Stimulated activated CD4-positive, alpha-beta T cell treated with anti-CD3 and anti-CD28 coated beads, Interleukin-12 subunit alpha, Interleukin-12 subunit beta, amount 100 ng/mL, for 24 hours (primary cell): ENCODE data around the gene GAA.

Source experiments
- DNase-seq, 2 experiments: peaks; one replicate each; pipeline ENCODE4 v3.0.0-alpha.2; 2020; ENCODE audit warnings: low read depth in 2 of 2

GAA gene

GRCh38 chr17:80117491-80118401 lies 16.4 kb downstream of the GAA start:
- DNase-seq, result no peak

DNA sequence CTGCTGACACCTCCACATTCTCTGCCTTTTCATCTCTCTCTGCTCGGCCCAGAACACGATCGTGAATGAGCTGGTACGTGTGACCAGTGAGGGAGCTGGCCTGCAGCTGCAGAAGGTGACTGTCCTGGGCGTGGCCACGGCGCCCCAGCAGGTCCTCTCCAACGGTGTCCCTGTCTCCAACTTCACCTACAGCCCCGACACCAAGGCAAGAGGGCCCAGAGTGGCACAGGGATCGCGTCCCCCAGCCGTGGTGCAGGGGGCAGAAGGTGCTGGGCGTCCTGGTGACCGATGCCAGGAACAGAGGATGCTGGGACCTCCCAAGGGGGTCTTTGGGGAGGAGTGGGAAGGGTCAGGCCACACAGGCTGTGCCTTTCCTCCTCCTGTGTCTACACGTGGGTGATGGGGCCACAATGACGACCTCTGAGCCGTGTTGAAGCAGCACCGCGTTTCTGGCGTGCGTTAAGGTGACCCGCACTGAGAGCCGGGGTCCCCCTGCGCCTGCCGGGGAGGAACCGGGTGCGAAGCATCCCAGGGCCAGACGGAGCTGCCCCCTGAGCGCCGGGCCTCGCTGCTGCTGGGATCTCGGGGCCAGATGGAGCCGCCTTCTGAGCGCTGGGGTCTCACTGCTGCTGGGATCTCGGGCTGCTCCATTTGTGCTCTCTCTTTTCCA lies 17.4 kb downstream of the GAA start:
- DNase-seq, result no peak

DNA sequence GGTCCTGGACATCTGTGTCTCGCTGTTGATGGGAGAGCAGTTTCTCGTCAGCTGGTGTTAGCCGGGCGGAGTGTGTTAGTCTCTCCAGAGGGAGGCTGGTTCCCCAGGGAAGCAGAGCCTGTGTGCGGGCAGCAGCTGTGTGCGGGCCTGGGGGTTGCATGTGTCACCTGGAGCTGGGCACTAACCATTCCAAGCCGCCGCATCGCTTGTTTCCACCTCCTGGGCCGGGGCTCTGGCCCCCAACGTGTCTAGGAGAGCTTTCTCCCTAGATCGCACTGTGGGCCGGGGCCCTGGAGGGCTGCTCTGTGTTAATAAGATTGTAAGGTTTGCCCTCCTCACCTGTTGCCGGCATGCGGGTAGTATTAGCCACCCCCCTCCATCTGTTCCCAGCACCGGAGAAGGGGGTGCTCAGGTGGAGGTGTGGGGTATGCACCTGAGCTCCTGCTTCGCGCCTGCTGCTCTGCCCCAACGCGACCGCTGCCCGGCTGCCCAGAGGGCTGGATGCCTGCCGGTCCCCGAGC lies 17.9 kb downstream of the GAA start:
- DNase-seq, result no peak

- DNase-seq, result no peak
Observed at GRCh38 chr17:80119839-80120238, 18.5 kb downstream of the GAA start.

GRCh38 chr17:80122026-80122575 lies 20.7 kb downstream of the GAA start:
- no peak for DNase-seq

GRCh38 chr17:80122926-80123505 lies 21.6 kb downstream of the GAA start:
- no peak for DNase-seq

DNA sequence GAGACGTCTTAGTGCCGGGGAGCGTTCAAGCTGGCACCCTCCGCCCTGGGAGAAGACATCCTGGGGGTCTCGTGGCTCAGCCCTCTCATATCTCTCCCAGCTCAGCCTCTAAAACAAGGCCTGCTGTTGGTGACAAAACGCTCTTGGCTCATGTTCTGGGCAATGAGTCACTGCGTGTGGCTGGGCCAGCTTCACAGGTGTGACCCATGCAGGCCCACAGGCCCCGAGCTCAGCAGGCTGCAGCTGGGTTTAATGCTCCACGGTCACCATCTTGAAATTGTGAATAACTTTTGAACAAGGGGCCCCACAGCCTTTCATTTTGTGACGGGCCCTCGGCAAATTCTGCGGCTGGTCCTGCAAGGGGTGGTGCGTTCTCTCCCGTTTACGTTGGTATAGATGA lies 22.4 kb downstream of the GAA start:
- no peak for DNase-seq

DNA sequence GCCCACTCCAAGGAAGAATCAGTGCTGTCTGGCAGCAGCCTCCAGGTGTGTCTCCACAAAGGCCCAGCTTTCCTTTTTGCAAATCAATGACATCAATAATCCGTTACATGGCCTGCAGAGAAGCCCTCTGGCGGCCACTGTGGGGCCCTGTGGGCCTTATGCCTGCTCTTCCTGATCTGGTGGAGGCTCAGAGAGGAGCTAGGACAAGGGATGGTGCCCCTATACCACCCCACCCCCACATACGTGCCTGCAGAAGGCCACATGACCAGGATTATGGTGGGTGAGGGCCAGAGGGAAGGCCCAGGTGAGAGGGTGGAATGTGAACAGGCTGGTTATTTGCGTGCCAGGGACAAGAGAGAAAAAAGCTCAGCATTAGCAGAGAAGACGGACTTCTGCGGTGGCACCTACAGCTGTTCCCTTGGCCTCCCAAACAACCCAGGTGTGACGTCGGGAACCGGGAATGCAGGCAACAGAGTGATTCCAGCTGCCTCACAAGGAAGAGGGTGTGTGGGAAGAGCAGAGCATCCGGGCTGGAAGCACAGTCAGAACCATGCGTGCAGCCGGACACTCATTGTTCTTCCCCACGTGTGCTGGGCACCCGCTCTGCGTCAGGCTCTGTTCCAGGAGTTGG lies 23.1 kb downstream of the GAA start:
- DNase-seq, result no peak

DNA sequence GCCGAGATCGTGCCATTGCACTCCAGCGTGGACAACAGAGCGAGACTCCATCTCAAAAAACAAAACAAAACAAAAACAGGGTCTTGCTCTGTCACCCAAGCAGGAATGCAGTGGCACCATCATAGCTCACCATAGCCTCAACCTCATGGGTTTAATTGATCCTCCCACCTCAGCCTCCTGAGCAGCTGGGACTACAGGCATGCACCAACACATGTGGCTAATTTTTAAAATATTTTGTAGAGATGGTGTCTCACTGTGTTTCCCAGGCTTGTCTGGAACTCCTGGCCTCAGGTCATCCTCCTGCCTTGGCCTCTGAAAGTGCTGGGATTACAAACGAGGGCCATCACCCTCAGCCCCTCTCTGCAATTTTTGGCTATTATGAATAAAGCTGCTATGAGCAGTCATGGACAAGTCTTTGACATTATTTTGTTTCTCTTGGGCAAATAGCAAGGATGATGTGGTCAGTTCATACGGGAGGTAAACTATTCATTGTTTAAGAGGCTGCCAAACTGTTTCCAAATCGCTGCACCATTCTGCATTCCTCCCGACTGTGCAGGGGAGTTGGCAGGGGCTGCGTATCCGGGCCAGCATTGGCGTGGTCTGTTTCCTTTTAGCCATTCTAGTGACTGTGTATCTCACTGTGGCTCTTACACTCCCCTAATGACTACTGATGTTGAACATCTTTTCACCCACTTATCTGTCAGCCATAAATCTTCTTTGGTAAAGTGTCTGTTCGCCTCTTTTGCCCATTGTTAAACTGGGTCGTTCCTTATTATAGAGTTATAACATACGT lies 24.5 kb downstream of the GAA start:
- DNase-seq, result no peak

GRCh38 chr17:80126449-80126715 lies 25.0 kb downstream of the GAA start:
- no peak for DNase-seq

GRCh38 chr17:80129006-80129565 lies 27.7 kb downstream of the GAA start:
- DNase-seq, result no peak

DNA sequence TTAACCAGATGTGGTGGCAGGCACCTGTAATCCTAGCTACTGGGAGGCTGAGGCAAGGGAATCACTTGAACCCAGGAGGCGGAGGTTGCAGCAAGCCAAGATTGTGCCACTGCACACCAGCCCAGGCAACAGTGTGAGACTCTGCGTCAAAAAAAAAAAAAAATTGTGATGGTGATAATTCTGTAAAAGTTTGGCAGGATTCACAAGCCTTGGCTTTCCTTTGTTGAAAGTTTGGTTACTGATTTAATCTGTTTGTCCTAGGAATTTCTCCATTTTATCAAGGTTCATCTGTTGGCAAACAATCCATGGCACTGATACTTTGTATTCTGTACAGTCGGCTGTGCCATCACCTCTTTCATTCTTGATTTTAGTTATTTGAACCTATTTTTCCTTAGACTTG lies 29.6 kb downstream of the GAA start:
- DNase-seq, result no peak

- no peak for DNase-seq
Observed at GRCh38 chr17:80132906-80133625, 31.7 kb downstream of the GAA start.

GRCh38 chr17:80133626-80133970 lies 32.2 kb downstream of the GAA start:
- DNase-seq, result no peak

GRCh38 chr17:80137131-80137530 lies 35.8 kb downstream of the GAA start:
- DNase-seq, result no peak

- DNase-seq, result no peak
Observed at GRCh38 chr17:80138856-80139426, 37.6 kb downstream of the GAA start.

DNA sequence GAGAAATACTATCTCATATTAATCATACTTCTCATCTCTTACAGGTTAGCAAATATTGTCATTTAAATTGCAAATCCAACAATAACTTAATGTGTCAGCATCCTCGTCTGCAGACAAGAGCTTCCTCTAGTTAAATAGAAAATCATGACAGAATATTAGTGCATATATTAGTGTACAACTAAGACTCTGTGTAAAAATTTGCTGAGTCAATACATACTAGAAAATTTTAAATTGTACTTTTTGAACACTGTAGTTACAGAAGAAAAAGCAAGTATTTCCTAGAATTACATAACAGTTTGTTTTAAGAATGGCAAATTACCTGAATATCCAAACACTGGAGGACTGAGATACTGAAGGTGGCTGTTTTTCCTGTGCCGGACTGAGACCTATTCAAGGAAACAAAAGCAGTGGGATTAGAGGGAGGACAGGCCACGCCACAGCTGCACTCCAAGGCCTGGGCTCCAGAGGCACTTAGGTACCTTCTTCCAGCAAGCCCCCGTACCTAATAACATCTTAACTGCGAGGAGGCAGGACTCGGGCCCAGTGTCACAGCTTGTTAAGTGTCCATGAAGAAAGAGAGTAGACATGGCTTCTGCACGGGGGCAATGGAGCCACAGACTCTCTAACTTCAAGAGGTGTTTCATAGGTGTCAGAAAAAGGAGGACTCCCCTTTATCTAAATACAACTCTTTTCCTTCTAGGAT lies 40.2 kb downstream of the GAA start:
- no peak for DNase-seq

GRCh38 chr17:80142929-80143328 lies 41.5 kb downstream of the GAA start:
- no peak for DNase-seq
